Activated CD4-positive, alpha-beta T cell treated with anti-CD3 and anti-CD28 coated beads for 24 hours (primary cell): ENCODE data around the gene RHBG.
"Not testable (repeated sequence)": the region's sequence is repeated elsewhere in the genome, so short reads cannot be mapped to it uniquely, and the experiment has no call there.

Experiments
- DNase-seq, 2 donors: peaks; one replicate each; pipeline ENCODE4 v3.0.0-alpha.2; 2020; ENCODE audit warnings: low read depth in 2 of 2

The RHBG gene

GRCh38 chr1:156359973-156360372 is 9.0 kb upstream of the RHBG start:
- DNase-seq = no peak

GRCh38 chr1:156360534-156360933 is 8.5 kb upstream of the RHBG start:
- DNase-seq = no peak

GRCh38 chr1:156365754-156366153 is 3.3 kb upstream of the RHBG start:
- DNase-seq = no peak

GRCh38 chr1:156366378-156367166 is 2.4 kb upstream of the RHBG start:
- DNase-seq = no peak

- DNase-seq = no peak
Observed at GRCh38 chr1:156367383-156368156, 1.4 kb upstream of the RHBG start.

GRCh38 chr1:156368157-156368658 is 803 bp upstream of the RHBG start:
- no peak for DNase-seq

GRCh38 chr1:156369685-156370286 is 775 bp downstream of the RHBG start:
- not testable (repeated sequence) for DNase-seq

- no peak for DNase-seq
Observed at GRCh38 chr1:156371553-156372264, 2.7 kb downstream of the RHBG start.

- DNase-seq = no peak
Observed at GRCh38 chr1:156372265-156372586, 3.2 kb downstream of the RHBG start.

GRCh38 chr1:156372876-156373275 is 3.9 kb downstream of the RHBG start:
- no peak for DNase-seq

GRCh38 chr1:156373546-156373945 is 4.5 kb downstream of the RHBG start:
- no peak for DNase-seq

GRCh38 chr1:156376146-156376545 is 7.1 kb downstream of the RHBG start:
- no peak for DNase-seq

GRCh38 chr1:156376958-156377919 is 8.2 kb downstream of the RHBG start:
- no peak for DNase-seq

- DNase-seq = no peak
Observed at GRCh38 chr1:156378557-156378956, 9.5 kb downstream of the RHBG start.

- DNase-seq = no peak
Observed at GRCh38 chr1:156379420-156380165, 10.6 kb downstream of the RHBG start.

GRCh38 chr1:156382561-156382960 is 13.6 kb downstream of the RHBG start:
- DNase-seq = no peak

- peak; percentile 37 to 46 for DNase-seq
Observed at GRCh38 chr1:156383023-156383422, 14.0 kb downstream of the RHBG start.

GRCh38 chr1:156384007-156384406 is 15.0 kb downstream of the RHBG start:
- DNase-seq = no peak

GRCh38 chr1:156384658-156385057 is 15.6 kb downstream of the RHBG start:
- DNase-seq = no peak

- DNase-seq = peak; percentile 56 to 58
Observed at GRCh38 chr1:156385534-156386031, 16.6 kb downstream of the RHBG start.
